HG02970 (cell line): ENCODE measurements around the gene ACAN.

Experiments used
- ATAC-seq: cut with Tn5 transposase; IDR thresholded peaks from one replicate; pipeline ENCODE4 v1.9.1; 2021; ENCODE audit warnings: mild to moderate bottlenecking, moderate library complexity, moderate number of reproducible peaks; ENCODE audit not compliant: unreplicated experiment, low FRiP score

ACAN gene

GRCh38 chr15:88839961-88840360, 36.7 kb downstream of the ACAN start:
- no peak for ATAC-seq

GRCh38 chr15:88841236-88841635, 38.0 kb downstream of the ACAN start:
- no peak for ATAC-seq

GRCh38 chr15:88842156-88842555, 38.9 kb downstream of the ACAN start:
- no peak for ATAC-seq

- no peak for ATAC-seq
Observed at GRCh38 chr15:88843334-88843733, 40.1 kb downstream of the ACAN start.

- no peak for ATAC-seq
Observed at GRCh38 chr15:88844749-88845386, 41.6 kb downstream of the ACAN start.

- ATAC-seq = no peak
Observed at GRCh38 chr15:88845616-88846015, 42.4 kb downstream of the ACAN start.

GRCh38 chr15:88847144-88847543, 43.9 kb downstream of the ACAN start:
- no peak for ATAC-seq

- ATAC-seq = no peak
Observed at GRCh38 chr15:88848203-88848602, 45.0 kb downstream of the ACAN start.

- ATAC-seq = no peak
Observed at GRCh38 chr15:88849376-88850072, 46.3 kb downstream of the ACAN start.

GRCh38 chr15:88852476-88852875, 49.2 kb downstream of the ACAN start:
- ATAC-seq = no peak

- no peak for ATAC-seq
Observed at GRCh38 chr15:88858934-88859333, 55.7 kb downstream of the ACAN start.

GRCh38 chr15:88859550-88859949, 56.3 kb downstream of the ACAN start:
- ATAC-seq = no peak

GRCh38 chr15:88860212-88860611, 57.0 kb downstream of the ACAN start:
- ATAC-seq = no peak

- no peak for ATAC-seq
Observed at GRCh38 chr15:88863412-88863811, 60.2 kb downstream of the ACAN start.

GRCh38 chr15:88864861-88865497, 61.7 kb downstream of the ACAN start:
- no peak for ATAC-seq

- ATAC-seq = no peak
Observed at GRCh38 chr15:88865498-88866099, 62.4 kb downstream of the ACAN start.

GRCh38 chr15:88866295-88866881, 63.2 kb downstream of the ACAN start:
- no peak for ATAC-seq

GRCh38 chr15:88871313-88871712, 68.1 kb downstream of the ACAN start:
- ATAC-seq = no peak

GRCh38 chr15:88872106-88872505, 68.9 kb downstream of the ACAN start:
- no peak for ATAC-seq

- no peak for ATAC-seq
Observed at GRCh38 chr15:88872706-88873105, 69.5 kb downstream of the ACAN start.

- ATAC-seq = no peak
Observed at GRCh38 chr15:88873786-88874185, 70.5 kb downstream of the ACAN start.
